Smooth muscle cell (in vitro differentiated cells): Measurements from ENCODE around the gene ASIC3. TPM values are rescaled to one million over a fixed set of nuclear protein-coding genes. Genes with fewer than 3 reads are reported as not detected.

Experiments
- DNase-seq: peaks from one replicate; lab custom pipeline; 2025; ENCODE audit not compliant: unreplicated experiment; lab: John Stamatoyannopoulos, UW
- H2AFZ ChIP-seq: fragments of 200-600 bp; sonication (generic); 2 replicates; pipeline ENCODE4 v1.6.0; 2016; ENCODE audit warnings: antibody characterized with exemption, low read depth, mild to moderate bottlenecking
- H3F3A ChIP-seq: fragments of 200-600 bp; sonication (generic); 2 replicates; pipeline ENCODE4 v1.6.0; 2017; ENCODE audit warnings: antibody characterized with exemption, low read depth
- H3K27ac ChIP-seq: fragments of 200-600 bp; sonication (generic); 2 replicates; pipeline ENCODE4 v1.5.1; 2016; ENCODE audit warnings: low read depth, mild to moderate bottlenecking
- H3K27me3 ChIP-seq: fragments of 200-600 bp; sonication (generic); 2 replicates; pipeline ENCODE4 v1.6.1; 2016; ENCODE audit warnings: low read depth, mild to moderate bottlenecking
- H3K36me3 ChIP-seq: fragments of 200-600 bp; sonication (generic); 2 replicates; pipeline ENCODE4 v1.5.1; 2016; ENCODE audit warnings: low read depth
- H3K4me1 ChIP-seq: fragments of 200-600 bp; sonication (generic); 2 replicates; pipeline ENCODE4 v1.5.1; 2016; ENCODE audit warnings: low read depth
- H3K4me2 ChIP-seq: fragments of 200-600 bp; sonication (generic); 2 replicates; pipeline ENCODE4 v1.6.0; 2016; ENCODE audit warnings: mild to moderate bottlenecking
- H3K4me3 ChIP-seq: fragments of 200-600 bp; sonication (generic); 2 replicates; pipeline ENCODE4 v1.5.1; 2016; ENCODE audit warnings: mild to moderate bottlenecking
- H3K79me2 ChIP-seq: fragments of 200-600 bp; sonication (generic); 2 replicates; pipeline ENCODE4 v1.6.0; 2016; ENCODE audit warnings: low read depth, mild to moderate bottlenecking
- H3K9ac ChIP-seq: fragments of 200-600 bp; sonication (generic); 2 replicates; pipeline ENCODE4 v1.6.0; 2016; ENCODE audit warnings: low read depth
- H3K9me3 ChIP-seq: fragments of 200-600 bp; sonication (generic); replicated peaks from 2 replicates; pipeline ENCODE4 v1.5.1; 2016; ENCODE audit warnings: low read depth
- H4K20me1 ChIP-seq: fragments of 200-600 bp; sonication (generic); 2 replicates; pipeline ENCODE4 v1.6.0; 2016; ENCODE audit warnings: low read depth
- CTCF ChIP-seq: fragments of 200-600 bp; sonication (generic); IDR thresholded peaks from 2 replicates; pipeline ENCODE4 v1.5.1; 2017; ENCODE audit warnings: borderline replicate concordance, mild to moderate bottlenecking, antibody characterized with exemption; ENCODE audit not compliant: insufficient read depth, poor library complexity, severe bottlenecking
- WGBS: methylation state at CpG from one replicate; pipeline ENCODE4 v1.1.7; 2016; ENCODE audit warnings: low lambda C conversion rate; 5-methylcytosine and 5-hydroxymethylcytosine counted together
- polyA plus RNA-seq: library from polyadenylated mRNA; unstranded; fragments of >200 nt; fragmentation: Nextera tagmentation; extraction: Ambion mirVana; gene quantifications from 2 replicates; pipeline ENCODE4 v1.2.1, GENCODE V29; 2016
- total RNA-seq: library from RNA; depleted of rRNA; stranded (reverse); fragments of >200 nt; gene quantifications from 2 replicates; pipeline ENCODE4 v1.2.3, GENCODE V29; 2014

Gene ASIC3
- total and polyA plus RNA-seq, 2 experiments from 2014 or later = 2.0 to 2.3 TPM

- no peaks in the 10 kb centered on the region for H3K36me3 ChIP-seq
- peaks cover 36% of the 10 kb centered on the region for H3K4me1 ChIP-seq
- no peaks in the 10 kb centered on the region for H3K9me3 ChIP-seq
- peak overlapping the region; percentile 74 for H3K4me3 ChIP-seq
- TF ChIP-seq CTCF = no peak
- WGBS = 4% methylated on average over 44 of the region's 46 CpGs
- peak overlapping the region; percentile 72 for H3K9ac ChIP-seq
- H3K4me2 ChIP-seq = peak overlapping the region; percentile 94
- DNase-seq = peak; percentile 86
- peak overlapping the region; percentile 71 for H2AFZ ChIP-seq
- peaks cover 30% of the 10 kb centered on the region for H4K20me1 ChIP-seq
- peaks cover 10% of the 10 kb centered on the region for H3F3A ChIP-seq
- H3K79me2 ChIP-seq = peaks cover 13% of the 10 kb centered on the region
- H3K27ac ChIP-seq = peak overlapping the region; percentile 95
- H3K27me3 ChIP-seq = no peaks in the 10 kb centered on the region
Observed at GRCh38 chr7:151057989-151058780, 9.9 kb downstream of the ASIC3 start.

- Histone ChIP-seq H3K36me3 (no peaks in the 10 kb centered on the region), H3K4me3 (peak overlapping the region; percentile 74), H3K79me2 (peaks cover 18% of the 10 kb centered on the region), H3K27ac (peak overlapping the region; percentile 95), H3K9ac (peak overlapping the region; percentile 72), H3K27me3 (no peaks in the 10 kb centered on the region), H4K20me1 (peaks cover 36% of the 10 kb centered on the region), H3K4me1 (peaks cover 36% of the 10 kb centered on the region), H2AFZ (no peak overlapping the region), H3F3A (peaks cover 10% of the 10 kb centered on the region), H3K4me2 (peak overlapping the region; percentile 94), H3K9me3 (no peaks in the 10 kb centered on the region)
- no peak for TF ChIP-seq CTCF
- no peak for DNase-seq
- 8% methylated on average over 18 of the region's 18 CpGs for WGBS
Observed at GRCh38 chr7:151058781-151059366, 10.5 kb downstream of the ASIC3 start.

- WGBS = 2% methylated on average over 25 of the region's 75 CpGs
- DNase-seq = peak; percentile 72
- no peaks in the 10 kb centered on the region for H3K36me3 ChIP-seq
- peak within 1 kb of the TSS; percentile 94 for H3K4me2 ChIP-seq
- peak within 1 kb of the TSS; percentile 80 for H2AFZ ChIP-seq
- peak within 1 kb of the TSS; percentile 72 for H3K9ac ChIP-seq
- H3K27ac ChIP-seq = peak within 1 kb of the TSS; percentile 95
- H3F3A ChIP-seq = peaks cover 10% of the 10 kb centered on the region
- peaks cover 21% of the 10 kb centered on the region for H3K79me2 ChIP-seq
- no peaks in the 10 kb centered on the region for H3K9me3 ChIP-seq
- peaks cover 43% of the 10 kb centered on the region for H4K20me1 ChIP-seq
- no peaks in the 10 kb centered on the region for H3K27me3 ChIP-seq
- H3K4me1 ChIP-seq = peaks cover 36% of the 10 kb centered on the region
- H3K4me3 ChIP-seq = peak within 1 kb of the TSS; percentile 74
- TF ChIP-seq CTCF = peak; percentile 55
Observed at GRCh38 chr7:151059367-151060112, 11.2 kb downstream of the ASIC3 start, which contains the start of gene SLC4A2. SLC4A2 (plus strand) TSS chr7:151059589; CDS start chr7:151061988, 2,399 bp downstream.
